H1 (cell line): ENCODE results near the gene DTNB. TPM values are rescaled to one million over a fixed set of nuclear protein-coding genes. Genes with fewer than 3 reads are reported as not detected.

Experiments used
- CTCF ChIA-PET: fragments of 300-600 bp; sonication (Branson Sonifier 250); formaldehyde crosslinking; loops from one replicate; lab custom pipeline; 2021; ENCODE audit not compliant: partially characterized antibody; lab: Charles Lee
- POLR2A ChIA-PET: fragments of 300-600 bp; sonication (Branson Sonifier 250); formaldehyde crosslinking; loops from one replicate; lab custom pipeline; 2021; ENCODE audit warnings: inconsistent platforms; ENCODE audit not compliant: partially characterized antibody; lab: Charles Lee
- DNase-seq, 2 experiments: peaks; one replicate each; pipeline versions ENCODE4 v3.0.0 to v3.0.0-alpha.2; 2010 to 2022; ENCODE audit warnings: low spot score in 2 of 2, low read depth in 1 of 2, mixed read lengths in 1 of 2
- FAIRE-seq: peaks from 2 replicates; lab custom pipeline; 2011; peaks lifted over from hg19 to GRCh38; lab: Jason Lieb, UNC
- H2AFZ ChIP-seq: 2 replicates; pipeline ENCODE4 v1.8.1; 2012; ENCODE audit warnings: low read length, inconsistent platforms
- H2AK5ac ChIP-seq: 2 replicates; pipeline ENCODE4 v1.6.1; 2013; ENCODE audit warnings: low read depth, low read length
- H2BK120ac ChIP-seq: replicated peaks from 2 replicates; pipeline ENCODE3; 2013; ENCODE audit warnings: low read depth, low read length, inconsistent platforms
- H2BK12ac ChIP-seq: 2 replicates; pipeline ENCODE4 v1.6.1; 2013; ENCODE audit warnings: low read depth, low read length
- H2BK15ac ChIP-seq: 2 replicates; pipeline ENCODE4 v1.6.1; 2013; ENCODE audit warnings: low read length
- H2BK20ac ChIP-seq: 2 replicates; pipeline ENCODE4 v1.6.1; 2013; ENCODE audit warnings: low read length
- H2BK5ac ChIP-seq: 2 replicates; pipeline ENCODE4 v1.6.1; 2013; ENCODE audit warnings: low read depth, low read length
- H3K14ac ChIP-seq: 2 replicates; pipeline ENCODE4 v1.6.1; 2013; ENCODE audit warnings: inconsistent platforms; ENCODE audit not compliant: insufficient read length
- H3K18ac ChIP-seq: 2 replicates; pipeline ENCODE4 v1.6.1; 2013; ENCODE audit warnings: low read length; ENCODE audit errors: extremely low read depth
- H3K23ac ChIP-seq: 2 replicates; pipeline ENCODE4 v1.6.1; 2013; ENCODE audit warnings: inconsistent platforms; ENCODE audit not compliant: insufficient read length
- H3K23me2 ChIP-seq: 2 replicates; pipeline ENCODE4 v1.6.1; 2013; ENCODE audit warnings: low read depth, low read length
- H3K27ac ChIP-seq: 2 replicates; pipeline ENCODE4 v1.6.1; 2011; ENCODE audit warnings: low read depth, low read length, inconsistent platforms
- H3K27me3 ChIP-seq, 4 experiments: replicated peaks in 1 of 4; 1 replicate in 1 of 4; 2 replicates in 3 of 4; pipeline versions ENCODE4 v1.6.1 to v1.8.1; 2011 to 2013; ENCODE audit warnings: low read length in 3 of 4, mild to moderate bottlenecking in 3 of 4, inconsistent platforms in 2 of 4, mixed read lengths in 2 of 4, moderate library complexity in 1 of 4; ENCODE audit not compliant: control insufficient read depth in 3 of 4, insufficient read depth in 3 of 4; ENCODE audit errors: extremely low read depth in 1 of 4
- H3K36me3 ChIP-seq, 4 experiments: 2 replicates each; pipeline versions ENCODE4 v1.6.1 to v1.8.1; 2011 to 2013; ENCODE audit warnings: mild to moderate bottlenecking in 4 of 4, low read length in 3 of 4, moderate library complexity in 2 of 4, control low read depth in 1 of 4, inconsistent platforms in 1 of 4; ENCODE audit not compliant: insufficient read depth in 4 of 4, control insufficient read depth in 2 of 4
- H3K4ac ChIP-seq: replicated peaks from 2 replicates; pipeline ENCODE3; 2013; ENCODE audit warnings: low read length, low read depth, mixed read lengths, inconsistent platforms; ENCODE audit not compliant: insufficient read length
- H3K4me1 ChIP-seq, 4 experiments: replicated peaks in 1 of 4; 1 replicate in 1 of 4; 2 replicates in 3 of 4; pipeline versions ENCODE4 v1.6.1 to v1.8.1; 2011 to 2013; ENCODE audit warnings: low read length in 3 of 4, inconsistent platforms in 2 of 4, mixed read lengths in 1 of 4; ENCODE audit not compliant: insufficient read depth in 4 of 4, control insufficient read depth in 3 of 4
- H3K4me2 ChIP-seq, 2 experiments: 2 replicates each; pipeline versions ENCODE4 v1.6.1 to v1.8.1; 2011 to 2013; ENCODE audit warnings: low read depth in 2 of 2, low read length in 2 of 2, control low read depth in 1 of 2, inconsistent platforms in 1 of 2, mild to moderate bottlenecking in 1 of 2; ENCODE audit not compliant: insufficient read depth in 1 of 2
- H3K4me3 ChIP-seq, 4 experiments: fragments of 200-600, 300-600 bp in 1 of 4; sonication (generic), shearing (Covaris generic), sonication (Bioruptor Twin) in 1 of 4; 2 replicates each; pipeline versions ENCODE4 v1.5.1 to v1.8.1; 2011 to 2016; ENCODE audit warnings: low read length in 4 of 4, low read depth in 3 of 4, control low read depth in 2 of 4, inconsistent platforms in 2 of 4, mild to moderate bottlenecking in 2 of 4, mixed read lengths in 1 of 4, moderate library complexity in 1 of 4; ENCODE audit not compliant: insufficient read depth in 2 of 4; ENCODE audit errors: extremely low read depth in 1 of 4
- H3K56ac ChIP-seq: replicated peaks from 2 replicates; pipeline ENCODE3; 2013; ENCODE audit warnings: low read depth, mild to moderate bottlenecking, mixed read lengths, low read length, inconsistent platforms; ENCODE audit not compliant: insufficient read length
- H3K79me1 ChIP-seq: 2 replicates; pipeline ENCODE4 v1.6.1; 2013; ENCODE audit warnings: low read depth, low read length, control low read depth
- H3K79me2 ChIP-seq, 2 experiments: 2 replicates each; pipeline versions ENCODE4 v1.6.1 to v1.8.1; 2012 to 2013; ENCODE audit warnings: low read length in 2 of 2, mild to moderate bottlenecking in 2 of 2, inconsistent platforms in 1 of 2; ENCODE audit not compliant: insufficient read depth in 2 of 2, control insufficient read depth in 1 of 2
- H3K9ac ChIP-seq, 4 experiments: replicated peaks in 1 of 4; 1 replicate in 1 of 4; 2 replicates in 3 of 4; pipeline versions ENCODE4 v1.6.1 to v1.8.1; 2011 to 2013; ENCODE audit warnings: low read depth in 3 of 4, low read length in 3 of 4, control low read depth in 2 of 4, mild to moderate bottlenecking in 2 of 4, moderate library complexity in 2 of 4, inconsistent platforms in 1 of 4; ENCODE audit errors: extremely low read depth in 1 of 4
- H3K9me3 ChIP-seq, 2 experiments: 2 replicates each; pipeline versions ENCODE4 v1.6.1 to v1.8.1; 2012 to 2013; ENCODE audit warnings: mild to moderate bottlenecking in 2 of 2, moderate library complexity in 2 of 2, control low read depth in 1 of 2, inconsistent platforms in 1 of 2, low read depth in 1 of 2, low read length in 1 of 2, mixed read lengths in 1 of 2; ENCODE audit not compliant: insufficient read depth in 2 of 2
- H4K20me1 ChIP-seq, 2 experiments: replicated peaks in 1 of 2; 2 replicates each; pipeline versions ENCODE3 to v1.8.1; 2011 to 2013; ENCODE audit warnings: inconsistent platforms in 2 of 2, low read length in 2 of 2, mild to moderate bottlenecking in 1 of 2; ENCODE audit not compliant: insufficient read depth in 2 of 2, control insufficient read depth in 1 of 2
- H4K5ac ChIP-seq: 2 replicates; pipeline ENCODE4 v1.6.1; 2013; ENCODE audit warnings: low read length, low read depth, mixed read lengths, inconsistent platforms; ENCODE audit not compliant: insufficient read length
- H4K8ac ChIP-seq: 2 replicates; pipeline ENCODE4 v1.8.0; 2013; ENCODE audit warnings: mild to moderate bottlenecking, moderate library complexity, low read length, inconsistent platforms; ENCODE audit not compliant: insufficient read depth; ENCODE audit errors: extremely low read depth
- H4K91ac ChIP-seq: replicated peaks from 2 replicates; pipeline ENCODE3; 2013; ENCODE audit warnings: low read length, mixed read lengths, inconsistent platforms; ENCODE audit not compliant: insufficient read length
- USF2 ChIP-seq: IDR thresholded peaks from 2 replicates; pipeline ENCODE4 v1.6.1; 2011; ENCODE audit warnings: low read length, improper control_type of control experiment
- WGBS, 2 experiments: shearing (Covaris generic) in 1 of 2; methylation state at CpG; one replicate each; pipeline versions ENCODE4 v1.1.6 to v1.1.7; 2013 to 2015; ENCODE audit warnings: low lambda C conversion rate in 2 of 2, mixed read lengths in 2 of 2, inconsistent platforms in 1 of 2, low coverage in 1 of 2, missing lambda C conversion rate in 1 of 2; ENCODE audit not compliant: insufficient replicate concordance in 2 of 2, insufficient coverage in 1 of 2, insufficient read length in 1 of 2; ENCODE audit errors: extremely low coverage in 1 of 2, missing lambda C conversion rate in 1 of 2; 5-methylcytosine and 5-hydroxymethylcytosine counted together
- polyA plus RNA-seq, 7 experiments: library from polyadenylated mRNA; depleted of rRNA in 3 of 7; stranded (reverse) in 5 of 7; unstranded in 2 of 7; fragments of >200 nt in 5 of 7; fragments of 200-250 nt in 2 of 7; gene quantifications; 1 replicate in 5 of 7; 2 replicates in 1 of 7; 4 replicates in 1 of 7; pipeline versions ENCODE4 v1.2.1 to v1.2.3, GENCODE V29; 2011 to 2013; ENCODE audit warnings: missing spikeins in 2 of 7, mixed read lengths in 2 of 7
- total RNA-seq: library from RNA; stranded (reverse); fragmentation: NEBNext Ultra II Directional; extraction: Animal tissue kit (Norgen Biotek cat#: 25700); gene quantifications from 2 replicates; pipeline ENCODE4 v1.2.1, GENCODE V29; 2021

DTNB gene
- total and polyA plus RNA-seq, 2 of the 8 experiments (the other 6 are each of a cell fraction or from before 2014, with no cell fraction given): 39.6 to 49.5 TPM

GRCh38 chr2:25570161-25570845 lies 103.1 kb downstream of the DTNB start:
- FAIRE-seq: no peak
- 93% methylated on average over 3 of the region's 3 CpGs; no CpG with 5 or more reads in 1 of the 2 experiments for WGBS, 2 experiments
- no peak for TF ChIP-seq USF2

More at GRCh38 chr2:25570161-25570845, 103.1 kb downstream of the DTNB start:
- Histone ChIP-seq H2AFZ (no peak overlapping the region), H2BK20ac (no peak overlapping the region), H2AK5ac (no peak overlapping the region), H2BK15ac (no peak overlapping the region), H3K4me1 (no peaks in the 10 kb centered on the region), H3K9me3 (no peaks in the 10 kb centered on the region), H3K14ac (no peak overlapping the region), H3K9ac (no peak overlapping the region), H3K4me2 (no peak overlapping the region), H2BK120ac (no peak overlapping the region), H2BK12ac (no peak overlapping the region), H3K36me3 (peaks cover 0 to 3% (median 0%) of the 10 kb centered on the region in 4 experiments; a peak in 2 of 8 replicates), H3K79me2 (no peaks in the 10 kb centered on the region), H4K8ac (no peak overlapping the region), H3K4ac (no peak overlapping the region), H4K5ac (no peak overlapping the region), H3K18ac (no peak overlapping the region), H3K27ac (no peak overlapping the region), H4K91ac (no peak overlapping the region), H4K20me1 (no peaks in the 10 kb centered on the region), H3K23me2 (no peaks in the 10 kb centered on the region), H3K23ac (no peak overlapping the region), H3K79me1 (no peaks in the 10 kb centered on the region), H2BK5ac (no peak overlapping the region), H3K56ac (no peak overlapping the region), H3K4me3 (no peak overlapping the region), H3K27me3 (no peaks in the 10 kb centered on the region; a peak in 1 of 7 replicates)
- no peak for DNase-seq
- ChIA-PET CTCF (interaction anchor here (0.6 to 0.7 kb wide), 2 partner anchors 236 to 578 kb away, joined by 3 to 4 read pairs; no protein-coding TSS in a partner anchor), POLR2A (no interaction called here)
